Osteocyte (in vitro differentiated cells): ENCODE data around the gene ATAT1. TPM values are rescaled to one million over a fixed set of nuclear protein-coding genes. Genes with fewer than 3 reads are reported as not detected.

Experiments used
- DNase-seq: peaks from one replicate; pipeline ENCODE4 v3.0.0; 2021; ENCODE audit warnings: mixed read lengths; ENCODE audit not compliant: unreplicated experiment; ENCODE audit errors: extremely low spot score
- H3K27ac Mint-ChIP-seq: one replicate; pipeline ENCODE4 v1.8.0; 2021; ENCODE audit warnings: mild to moderate bottlenecking, mixed read lengths; ENCODE audit not compliant: unreplicated experiment
- H3K27me3 Mint-ChIP-seq: one replicate; pipeline ENCODE4 v1.8.0; 2021; ENCODE audit warnings: mixed read lengths; ENCODE audit not compliant: unreplicated experiment
- H3K36me3 Mint-ChIP-seq: one replicate; pipeline ENCODE4 v1.8.0; 2021; ENCODE audit warnings: mixed read lengths; ENCODE audit not compliant: unreplicated experiment
- H3K4me1 Mint-ChIP-seq: one replicate; pipeline ENCODE4 v1.8.0; 2021; ENCODE audit warnings: mixed read lengths; ENCODE audit not compliant: unreplicated experiment
- H3K4me3 Mint-ChIP-seq: one replicate; pipeline ENCODE4 v1.8.0; 2021; ENCODE audit warnings: mild to moderate bottlenecking, moderate library complexity, mixed read lengths; ENCODE audit not compliant: unreplicated experiment
- H3K9me3 Mint-ChIP-seq: one replicate; pipeline ENCODE4 v1.8.0; 2021; ENCODE audit warnings: mixed read lengths; ENCODE audit not compliant: unreplicated experiment
- CTCF ChIP-seq: fragments of 200-600 bp; sonication (generic); IDR thresholded peaks from 2 replicates; pipeline ENCODE4 v1.5.0; 2021; ENCODE audit warnings: antibody characterized with exemption, mild to moderate bottlenecking, moderate library complexity
- total RNA-seq: library from RNA; stranded (reverse); gene quantifications from 2 replicates; pipeline ENCODE4 v1.2.1, GENCODE V29; 2021

Gene ATAT1
- total RNA-seq, 1 donor from 2014 or later: 20.0 TPM

- Mint-ChIP-seq H3K36me3 (peaks cover 29% of the 10 kb centered on the region), H3K9me3 (no peaks in the 10 kb centered on the region), H3K27me3 (no peaks in the 10 kb centered on the region), H3K27ac (no peak overlapping the region), H3K4me1 (no peaks in the 10 kb centered on the region), H3K4me3 (no peak overlapping the region)
- no peak for TF ChIP-seq CTCF
- DNase-seq: no peak
These were observed 9.2 kb downstream of the ATAT1 start for GRCh38 chr6:30635834-30636233.

GRCh38 chr6:30640481-30640880 lies 13.8 kb downstream of the ATAT1 start:
- no peaks in the 10 kb centered on the region for H3K4me1 Mint-ChIP-seq
- peaks cover 31% of the 10 kb centered on the region for H3K36me3 Mint-ChIP-seq
- H3K9me3 Mint-ChIP-seq: no peaks in the 10 kb centered on the region
- H3K27me3 Mint-ChIP-seq: no peaks in the 10 kb centered on the region
- H3K27ac Mint-ChIP-seq: no peak overlapping the region
- TF ChIP-seq CTCF: no peak
- DNase-seq: no peak
- no peak overlapping the region for H3K4me3 Mint-ChIP-seq

- Mint-ChIP-seq H3K27me3 (no peaks in the 10 kb centered on the region), H3K36me3 (peaks cover 26% of the 10 kb centered on the region), H3K4me3 (no peak overlapping the region), H3K9me3 (no peaks in the 10 kb centered on the region), H3K4me1 (peaks cover under 1% of the 10 kb centered on the region), H3K27ac (no peak overlapping the region)
- TF ChIP-seq CTCF: no peak
- no peak for DNase-seq
These were observed 14.4 kb downstream of the ATAT1 start for GRCh38 chr6:30641048-30641447.

GRCh38 chr6:30643656-30644055 lies 17.0 kb downstream of the ATAT1 start:
- Mint-ChIP-seq H3K4me1 (peaks cover 15% of the 10 kb centered on the region), H3K27ac (no peak overlapping the region)

GRCh38 chr6:30644769-30645168 lies 18.1 kb downstream of the ATAT1 start:
- Mint-ChIP-seq H3K9me3 (no peaks in the 10 kb centered on the region), H3K27ac (no peak overlapping the region), H3K36me3 (peaks cover 22% of the 10 kb centered on the region), H3K4me3 (no peak overlapping the region), H3K4me1 (peaks cover 15% of the 10 kb centered on the region), H3K27me3 (no peaks in the 10 kb centered on the region)
- DNase-seq: no peak
- no peak for TF ChIP-seq CTCF

More at GRCh38 chr6:30643656-30644055, 17.0 kb downstream of the ATAT1 start:
- no peak for DNase-seq
- Mint-ChIP-seq H3K27me3 (no peaks in the 10 kb centered on the region), H3K9me3 (no peaks in the 10 kb centered on the region), H3K36me3 (peaks cover 22% of the 10 kb centered on the region), H3K4me3 (no peak overlapping the region)
- no peak for TF ChIP-seq CTCF
